HCT116 (cell line): Measurements from ENCODE around the gene MAPK8IP1. TPM values are rescaled to one million over a fixed set of nuclear protein-coding genes. Genes with fewer than 3 reads are reported as not detected.

Experiments used
- ATAC-seq: fragments of 200-7000 bp; cut with Tn5 transposase; 2 replicates; pipeline ENCODE4 v1.9.1; 2020; ENCODE audit warnings: mild to moderate bottlenecking, moderate library complexity
- BruUV-seq: library from RNA; stranded (reverse); fragments of 400-500 nt; replicated peaks from 2 replicates; lab custom pipeline; 2021; lab: Mats Ljungman, UMichigan
- CTCF ChIA-PET: fragments of 300-600 bp; sonication (Branson Sonifier 250); formaldehyde crosslinking; loops from one replicate; lab custom pipeline; 2021; ENCODE audit warnings: antibody characterized with exemption; lab: Charles Lee
- POLR2A ChIA-PET: fragments of 300-600, 350-600 bp; sonication (Branson Sonifier 250); formaldehyde crosslinking; loops from one replicate; lab custom pipeline; 2021; ENCODE audit warnings: antibody characterized with exemption; lab: Charles Lee
- RAD21 ChIA-PET, 2 experiments: fragments of 300-600 bp; sonication (Branson Sonifier 250); formaldehyde crosslinking; loops; one replicate each; lab custom pipeline; 2023; ENCODE audit warnings: low total read pairs in 2 of 2; ENCODE audit not compliant: uncharacterized antibody in 2 of 2, unreplicated experiment in 2 of 2, low non-redundant PET in 1 of 2; lab: Charles Lee
- DNase-seq: peaks from one replicate; pipeline ENCODE4 v3.0.0-alpha.2; 2010; ENCODE audit warnings: low read depth, low spot score
- H2AFZ ChIP-seq: fragments of 200-600 bp; shearing (Covaris generic), sonication (generic); 2 replicates; pipeline ENCODE4 v1.6.1; 2017; ENCODE audit warnings: low read depth, mixed run types, mixed read lengths, antibody characterized with exemption, low read length; ENCODE audit not compliant: poor library complexity, severe bottlenecking
- H3K27ac ChIP-seq: 2 replicates; pipeline ENCODE4 v1.5.1; 2012; ENCODE audit warnings: low read depth, low read length
- H3K27me3 ChIP-seq: fragments of 200-600 bp; sonication (generic); 2 replicates; pipeline ENCODE4 v1.6.1; 2016; ENCODE audit warnings: mixed run types, low read length, mixed read lengths; ENCODE audit not compliant: insufficient read depth
- H3K36me3 ChIP-seq, 2 experiments: fragments of 200-500 bp in 1 of 2; fragments of 200-600 bp in 1 of 2; sonication (Bioruptor generic) in 1 of 2; sonication (generic) in 1 of 2; 2 replicates each; pipeline versions ENCODE4 v1.5.1 to v1.6.1; 2014 to 2016; ENCODE audit warnings: low read length in 2 of 2, inconsistent platforms in 1 of 2, mixed read lengths in 1 of 2, mixed run types in 1 of 2; ENCODE audit not compliant: insufficient read depth in 2 of 2, control insufficient read depth in 1 of 2
- H3K4me1 ChIP-seq, 2 experiments: fragments of 200-600 bp in 1 of 2; sonication (generic) in 1 of 2; 2 replicates each; pipeline versions ENCODE4 v1.5.1 to v1.6.1; 2012 to 2017; ENCODE audit warnings: low read length in 2 of 2, inconsistent platforms in 1 of 2, mild to moderate bottlenecking in 1 of 2, mixed read lengths in 1 of 2, mixed run types in 1 of 2, moderate library complexity in 1 of 2; ENCODE audit not compliant: insufficient read depth in 2 of 2, control insufficient read depth in 1 of 2
- H3K4me2 ChIP-seq: fragments of 200-600 bp; sonication (generic); 2 replicates; pipeline ENCODE4 v1.6.1; 2017; ENCODE audit warnings: mixed run types, low read length, mixed read lengths
- H3K4me3 ChIP-seq, 2 experiments: fragments of 200-600 bp in 1 of 2; sonication (generic) in 1 of 2; replicated peaks in 1 of 2; 2 replicates each; pipeline ENCODE4 v1.5.1; 2011 to 2016; ENCODE audit warnings: low read length in 2 of 2, control low read depth in 1 of 2, low read depth in 1 of 2, mild to moderate bottlenecking in 1 of 2, mixed read lengths in 1 of 2, mixed run types in 1 of 2
- H3K79me2 ChIP-seq: fragments of 200-600 bp; sonication (generic); 2 replicates; pipeline ENCODE4 v1.6.1; 2017; ENCODE audit warnings: mild to moderate bottlenecking, mixed run types, low read length, moderate library complexity, mixed read lengths; ENCODE audit not compliant: insufficient read depth
- H3K9ac ChIP-seq: fragments of 200-600 bp; sonication (generic); 2 replicates; pipeline ENCODE4 v1.6.1; 2016; ENCODE audit warnings: low read length, mixed read lengths
- H3K9me2 ChIP-seq: fragments of 200-600 bp; sonication (generic), shearing (Covaris generic); 2 replicates; pipeline ENCODE4 v1.6.1; 2017; ENCODE audit warnings: mixed run types, mild to moderate bottlenecking, moderate library complexity; ENCODE audit not compliant: insufficient read depth
- H3K9me3 ChIP-seq, 2 experiments: fragments of 200-500 bp in 1 of 2; fragments of 200-600 bp in 1 of 2; sonication (Bioruptor generic) in 1 of 2; sonication (generic) in 1 of 2; 2 replicates each; pipeline ENCODE4 v1.6.1; 2014 to 2017; ENCODE audit warnings: low read length in 2 of 2, mixed read lengths in 2 of 2, inconsistent platforms in 1 of 2, low read depth in 1 of 2, mild to moderate bottlenecking in 1 of 2, mixed run types in 1 of 2, moderate library complexity in 1 of 2; ENCODE audit not compliant: control insufficient read depth in 1 of 2, insufficient read depth in 1 of 2
- H4K20me1 ChIP-seq: fragments of 200-600 bp; sonication (generic), shearing (Covaris generic); 2 replicates; pipeline ENCODE4 v1.6.1; 2017; ENCODE audit warnings: mixed run types, mild to moderate bottlenecking, moderate library complexity; ENCODE audit not compliant: insufficient read depth
- CBX3 ChIP-seq: IDR thresholded peaks from 2 replicates; pipeline ENCODE4 v1.6.1; 2012; ENCODE audit warnings: low read depth
- CEBPB ChIP-seq: IDR thresholded peaks from 2 replicates; pipeline ENCODE4 v1.6.1; 2012; ENCODE audit warnings: low read depth
- EGR1 ChIP-seq: IDR thresholded peaks from 2 replicates; pipeline ENCODE4 v1.6.1; 2012; ENCODE audit warnings: low read depth
- EZH2 ChIP-seq: fragments of 200-600 bp; sonication (generic); IDR thresholded peaks from 2 replicates; pipeline ENCODE4 v1.6.1; 2017; ENCODE audit warnings: antibody characterized with exemption, mixed run types
- FOSL1 ChIP-seq: IDR thresholded peaks from 2 replicates; pipeline ENCODE4 v1.6.1; 2012; ENCODE audit warnings: low read depth
- JUND ChIP-seq: IDR thresholded peaks from 2 replicates; pipeline ENCODE4 v1.6.1; 2012
- MAX ChIP-seq: IDR thresholded peaks from 2 replicates; pipeline ENCODE4 v1.6.1; 2012
- POLR2A ChIP-seq: IDR thresholded peaks from 2 replicates; pipeline ENCODE4 v1.7.0; 2011; ENCODE audit warnings: borderline replicate concordance; ENCODE audit not compliant: insufficient read depth, insufficient read length; ENCODE audit errors: extremely low read depth
- POLR2AphosphoS5 ChIP-seq: IDR thresholded peaks from 2 replicates; pipeline ENCODE4 v1.6.1; 2011; ENCODE audit warnings: mild to moderate bottlenecking, low read depth, low read length, moderate library complexity
- RAD21 ChIP-seq: IDR thresholded peaks from 2 replicates; pipeline ENCODE4 v1.6.1; 2012; ENCODE audit warnings: low read depth, mild to moderate bottlenecking
- REST ChIP-seq: IDR thresholded peaks from 2 replicates; pipeline ENCODE4 v1.6.1; 2012; ENCODE audit warnings: low read depth
- SRF ChIP-seq: IDR thresholded peaks from 2 replicates; pipeline ENCODE4 v1.6.1; 2012; ENCODE audit warnings: low read depth
- TCF7L2 ChIP-seq: IDR thresholded peaks from 2 replicates; pipeline ENCODE4 v1.7.0; 2011; ENCODE audit warnings: borderline replicate concordance, inconsistent platforms; ENCODE audit not compliant: insufficient read depth, insufficient read length; ENCODE audit errors: extremely low read depth
- YY1 ChIP-seq: IDR thresholded peaks from 2 replicates; pipeline ENCODE4 v1.6.1; 2011; ENCODE audit warnings: low read length, low read depth, moderate library complexity, mild to moderate bottlenecking; ENCODE audit not compliant: insufficient replicate concordance; ENCODE audit errors: extremely low read depth
- ZFX ChIP-seq: fragments of 450-650 bp; IDR thresholded peaks from 2 replicates; pipeline ENCODE4 v1.6.1; 2017
- ZNF274 ChIP-seq: fragments of 200-500 bp; sonication (Bioruptor generic); IDR thresholded peaks from 2 replicates; pipeline ENCODE4 v1.6.1; 2014; ENCODE audit warnings: mild to moderate bottlenecking, low read depth, low read length, inconsistent platforms
- intact Hi-C: fragments of 100-400 bp; cut with micrococcal nuclease; formaldehyde crosslinking; loops from 2 replicates; pipeline ENCODE4 v1.10.0; 2022
- total RNA-seq: library from RNA; stranded (reverse); gene quantifications from one replicate; pipeline ENCODE4 v1.2.1, GENCODE V29; 2021; ENCODE audit not compliant: unreplicated experiment
- TF ChIP-seq, protein P1 (sequence below), 3 experiments: fragments of 200-600 bp in 1 of 3; sonication (generic) in 1 of 3; IDR thresholded peaks in 2 of 3; conservative IDR thresholded peaks in 1 of 3; 2 replicates each; pipeline ENCODE4 v1.5.1; 2012 to 2017; ENCODE audit warnings: low read depth in 2 of 3, low read length in 2 of 3, antibody characterized with exemption in 1 of 3, borderline replicate concordance in 1 of 3, control low read depth in 1 of 3, mild to moderate bottlenecking in 1 of 3, mixed read lengths in 1 of 3, mixed run types in 1 of 3, moderate library complexity in 1 of 3; ENCODE audit not compliant: insufficient read depth in 1 of 3
- TF ChIP-seq, protein P2 (sequence below): IDR thresholded peaks from 2 replicates; pipeline ENCODE4 v1.6.1; 2011; ENCODE audit warnings: mild to moderate bottlenecking, low read length, moderate library complexity; ENCODE audit not compliant: insufficient replicate concordance; ENCODE audit errors: extremely low read depth

MAPK8IP1 gene
- total RNA-seq, 1 experiment from 2014 or later = 10.1 TPM

DNA sequence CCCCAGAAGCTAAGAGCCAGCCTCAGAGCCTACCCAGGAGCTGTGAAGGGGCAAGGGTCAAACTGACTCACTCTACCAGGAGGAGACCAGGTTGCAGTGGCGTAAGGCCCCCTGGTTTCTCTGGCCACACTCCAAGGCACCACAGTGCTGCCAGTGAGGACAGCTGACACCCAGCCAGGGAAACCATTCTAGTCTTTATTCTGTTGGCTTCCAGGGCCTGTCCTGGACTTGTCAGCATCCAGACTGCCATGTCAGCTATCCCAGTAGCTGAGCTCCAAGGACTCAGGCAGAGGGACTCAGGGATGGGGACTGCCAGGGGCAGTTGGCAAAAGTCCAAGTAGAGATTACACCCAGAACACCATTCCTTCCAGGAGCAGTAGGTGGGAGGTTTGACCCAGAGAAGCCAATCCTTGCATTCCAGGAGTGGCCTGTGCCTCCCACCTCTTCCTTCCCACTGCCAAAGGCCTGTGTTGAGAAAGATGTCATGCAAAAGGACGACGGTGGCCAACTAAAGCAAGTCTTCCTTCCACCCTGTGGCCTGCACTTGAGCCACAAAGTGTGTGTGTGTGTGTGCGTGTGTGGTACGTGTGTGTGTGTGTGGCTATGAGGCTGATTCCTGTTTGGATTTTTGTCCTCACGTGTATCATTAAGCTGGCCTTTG lies 3.6 kb upstream of the MAPK8IP1 start:
- intact Hi-C loops = no loop called here
- peaks cover 0 to 5% of the 10 kb centered on the region in 2 experiments; a peak in 2 of 4 replicates for H3K36me3 ChIP-seq
- no peak overlapping the region for H2AFZ ChIP-seq
- peak overlapping the region; percentile 17; the same call in 1 of the 2 replicates for H3K4me2 ChIP-seq
- no peak overlapping the region for H3K27ac ChIP-seq
- TF ChIP-seq SRF (no peak), RAD21 (no peak), POLR2AphosphoS5 (no peak), ZNF274 (no peak), CBX3 (no peak), FOSL1 (no peak), YY1 (no peak), MAX (no peak), POLR2A (no peak), REST (no peak), EGR1 (no peak), EZH2 (no peak), CEBPB (no peak), JUND (no peak), ZFX (no peak), TCF7L2 (no peak)
- TF ChIP-seq, protein P1, sequence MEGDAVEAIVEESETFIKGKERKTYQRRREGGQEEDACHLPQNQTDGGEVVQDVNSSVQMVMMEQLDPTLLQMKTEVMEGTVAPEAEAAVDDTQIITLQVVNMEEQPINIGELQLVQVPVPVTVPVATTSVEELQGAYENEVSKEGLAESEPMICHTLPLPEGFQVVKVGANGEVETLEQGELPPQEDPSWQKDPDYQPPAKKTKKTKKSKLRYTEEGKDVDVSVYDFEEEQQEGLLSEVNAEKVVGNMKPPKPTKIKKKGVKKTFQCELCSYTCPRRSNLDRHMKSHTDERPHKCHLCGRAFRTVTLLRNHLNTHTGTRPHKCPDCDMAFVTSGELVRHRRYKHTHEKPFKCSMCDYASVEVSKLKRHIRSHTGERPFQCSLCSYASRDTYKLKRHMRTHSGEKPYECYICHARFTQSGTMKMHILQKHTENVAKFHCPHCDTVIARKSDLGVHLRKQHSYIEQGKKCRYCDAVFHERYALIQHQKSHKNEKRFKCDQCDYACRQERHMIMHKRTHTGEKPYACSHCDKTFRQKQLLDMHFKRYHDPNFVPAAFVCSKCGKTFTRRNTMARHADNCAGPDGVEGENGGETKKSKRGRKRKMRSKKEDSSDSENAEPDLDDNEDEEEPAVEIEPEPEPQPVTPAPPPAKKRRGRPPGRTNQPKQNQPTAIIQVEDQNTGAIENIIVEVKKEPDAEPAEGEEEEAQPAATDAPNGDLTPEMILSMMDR (IDR thresholded peaks at IDR 0.05 in 2 of 3, conservative IDR thresholded peaks at IDR 0.05 in 1 of 3; ENCODE audit: borderline replicate concordance in 1 of 3, insufficient read depth in 1 of 3, low read depth in 2 of 3, low read length in 2 of 3) = no peak
- TF ChIP-seq, protein P2, sequence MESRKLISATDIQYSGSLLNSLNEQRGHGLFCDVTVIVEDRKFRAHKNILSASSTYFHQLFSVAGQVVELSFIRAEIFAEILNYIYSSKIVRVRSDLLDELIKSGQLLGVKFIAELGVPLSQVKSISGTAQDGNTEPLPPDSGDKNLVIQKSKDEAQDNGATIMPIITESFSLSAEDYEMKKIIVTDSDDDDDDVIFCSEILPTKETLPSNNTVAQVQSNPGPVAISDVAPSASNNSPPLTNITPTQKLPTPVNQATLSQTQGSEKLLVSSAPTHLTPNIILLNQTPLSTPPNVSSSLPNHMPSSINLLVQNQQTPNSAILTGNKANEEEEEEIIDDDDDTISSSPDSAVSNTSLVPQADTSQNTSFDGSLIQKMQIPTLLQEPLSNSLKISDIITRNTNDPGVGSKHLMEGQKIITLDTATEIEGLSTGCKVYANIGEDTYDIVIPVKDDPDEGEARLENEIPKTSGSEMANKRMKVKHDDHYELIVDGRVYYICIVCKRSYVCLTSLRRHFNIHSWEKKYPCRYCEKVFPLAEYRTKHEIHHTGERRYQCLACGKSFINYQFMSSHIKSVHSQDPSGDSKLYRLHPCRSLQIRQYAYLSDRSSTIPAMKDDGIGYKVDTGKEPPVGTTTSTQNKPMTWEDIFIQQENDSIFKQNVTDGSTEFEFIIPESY = no peak
- no peak for DNase-seq
- ChIA-PET RAD21 (no interaction called here), CTCF (no interaction called here), POLR2A (no interaction called here)
- ATAC-seq = no peak
- no TSS peak for BruUV-seq
- no peaks in the 10 kb centered on the region for H3K9me2 ChIP-seq
- no peak overlapping the region for H3K9ac ChIP-seq
- no peaks in the 10 kb centered on the region for H3K27me3 ChIP-seq
- no peaks in the 10 kb centered on the region for H4K20me1 ChIP-seq
- no peaks in the 10 kb centered on the region for H3K9me3 ChIP-seq
- no peaks in the 10 kb centered on the region for H3K79me2 ChIP-seq
- H3K4me1 ChIP-seq = peaks cover 25 to 37% of the 10 kb centered on the region in 2 experiments
- no peak overlapping the region for H3K4me3 ChIP-seq
